SK-N-SH (cell line): ENCODE results near the gene COLEC11. TPM values are rescaled to one million over a fixed set of nuclear protein-coding genes. Genes with fewer than 3 reads are reported as not detected.

Experiments
- CTCF ChIA-PET: fragments of 300-600, 350-600 bp; formaldehyde crosslinking; extraction: SDS; loops from one replicate; lab custom pipeline; 2021; lab: Yijun Ruan, JAX
- POLR2A ChIA-PET: fragments of 350-600 bp; sonication (Branson Sonifier 250); formaldehyde crosslinking; extraction: SDS; loops from one replicate; lab custom pipeline; 2020; ENCODE audit warnings: antibody characterized with exemption, inconsistent platforms; lab: Yijun Ruan, JAX
- DNase-seq: peaks from one replicate; pipeline ENCODE4 v3.0.0; 2012
- H2AFZ ChIP-seq: fragments of 200-600 bp; sonication (generic); 2 replicates; pipeline ENCODE4 v1.8.1; 2016; ENCODE audit warnings: antibody characterized with exemption, mild to moderate bottlenecking, low read depth
- H3F3A ChIP-seq: fragments of 200-600 bp; sonication (generic); replicated peaks from 2 replicates; pipeline ENCODE3; 2016; ENCODE audit warnings: antibody characterized with exemption, mild to moderate bottlenecking; ENCODE audit not compliant: insufficient read depth
- H3K27ac ChIP-seq, 2 experiments: fragments of 200-500 bp in 1 of 2; fragments of 200-600 bp in 1 of 2; sonication (Bioruptor generic) in 1 of 2; sonication (generic), shearing (Covaris generic) in 1 of 2; 2 replicates each; pipeline versions ENCODE4 v1.5.1 to v1.6.1; 2014 to 2016; ENCODE audit warnings: low read depth in 2 of 2, inconsistent platforms in 1 of 2, low read length in 1 of 2, mild to moderate bottlenecking in 1 of 2, mixed read lengths in 1 of 2
- H3K27me3 ChIP-seq: fragments of 200-600 bp; sonication (generic), shearing (Covaris generic); 2 replicates; pipeline ENCODE4 v1.6.1; 2016; ENCODE audit warnings: mixed run types; ENCODE audit not compliant: insufficient read depth
- H3K36me3 ChIP-seq, 2 experiments: fragments of 200-500 bp in 1 of 2; fragments of 200-600 bp in 1 of 2; sonication (Bioruptor generic) in 1 of 2; sonication (generic) in 1 of 2; replicated peaks in 1 of 2; 2 replicates each; pipeline versions ENCODE3 to v1.5.1; 2014 to 2016; ENCODE audit warnings: low read length in 1 of 2, mild to moderate bottlenecking in 1 of 2; ENCODE audit not compliant: insufficient read depth in 2 of 2, control insufficient read depth in 1 of 2
- H3K4me1 ChIP-seq, 2 experiments: fragments of 200-500 bp in 1 of 2; fragments of 200-600 bp in 1 of 2; sonication (Bioruptor generic) in 1 of 2; sonication (generic), shearing (Covaris generic) in 1 of 2; 2 replicates each; pipeline versions ENCODE4 v1.5.1 to v1.6.1; 2014 to 2016; ENCODE audit warnings: low read depth in 1 of 2, low read length in 1 of 2, mixed run types in 1 of 2; ENCODE audit not compliant: insufficient read depth in 2 of 2, control insufficient read depth in 1 of 2
- H3K4me2 ChIP-seq: fragments of 200-600 bp; sonication (generic), shearing (Covaris generic); 2 replicates; pipeline ENCODE4 v1.6.1; 2017; ENCODE audit warnings: mixed run types
- H3K4me3 ChIP-seq, 2 experiments: fragments of 200-500 bp in 1 of 2; fragments of 200-600 bp in 1 of 2; sonication (Bioruptor generic) in 1 of 2; sonication (generic), shearing (Covaris generic) in 1 of 2; 2 replicates each; pipeline versions ENCODE4 v1.5.1 to v1.8.1; 2014 to 2016; ENCODE audit warnings: low read depth in 2 of 2, inconsistent platforms in 1 of 2, low read length in 1 of 2, mild to moderate bottlenecking in 1 of 2, mixed read lengths in 1 of 2, moderate library complexity in 1 of 2
- H3K79me2 ChIP-seq: fragments of 200-600 bp; sonication (generic); 2 replicates; pipeline ENCODE4 v1.8.1; 2017; ENCODE audit warnings: mild to moderate bottlenecking; ENCODE audit not compliant: insufficient read depth
- H3K9ac ChIP-seq: fragments of 200-600 bp; sonication (generic); 2 replicates; pipeline ENCODE4 v1.6.1; 2017; ENCODE audit warnings: mixed run types
- H3K9me2 ChIP-seq: fragments of 200-600 bp; sonication (generic); 2 replicates; pipeline ENCODE4 v1.6.1; 2017; ENCODE audit warnings: mixed run types
- H3K9me3 ChIP-seq: fragments of 200-600 bp; sonication (generic); 2 replicates; pipeline ENCODE4 v1.6.1; 2017; ENCODE audit warnings: mixed run types, mild to moderate bottlenecking, moderate library complexity
- H4K20me1 ChIP-seq: fragments of 200-600 bp; sonication (generic); 2 replicates; pipeline ENCODE4 v1.6.1; 2017; ENCODE audit warnings: mild to moderate bottlenecking, mixed run types; ENCODE audit not compliant: insufficient read depth
- ELF1 ChIP-seq: IDR thresholded peaks from 2 replicates; pipeline ENCODE4 v1.4.0; 2012
- FOSL2 ChIP-seq: IDR thresholded peaks from 2 replicates; pipeline ENCODE4 v1.4.0; 2012; ENCODE audit warnings: low read depth, mild to moderate bottlenecking, moderate library complexity, borderline replicate concordance
- FOXJ3 ChIP-seq: sonication (generic); formaldehyde crosslinking; IDR thresholded peaks from 2 replicates; pipeline ENCODE4 v1.5.1; 2020; ENCODE audit warnings: mild to moderate bottlenecking, missing genetic modification reagents
- GATA2 ChIP-seq: sonication (generic); formaldehyde crosslinking; IDR thresholded peaks from 2 replicates; pipeline ENCODE4 v1.5.0; 2020; ENCODE audit warnings: mild to moderate bottlenecking, missing genetic modification reagents
- JUND ChIP-seq: IDR thresholded peaks from 2 replicates; pipeline ENCODE4 v1.4.0; 2012
- NRF1 ChIP-seq: IDR thresholded peaks from 2 replicates; pipeline ENCODE4 v1.6.1; 2012; ENCODE audit warnings: low read depth, mild to moderate bottlenecking, low read length
- RAD21 ChIP-seq: IDR thresholded peaks from 2 replicates; pipeline ENCODE4 v1.6.1; 2012; ENCODE audit warnings: mild to moderate bottlenecking, low read length
- RFX5 ChIP-seq: IDR thresholded peaks from 2 replicates; pipeline ENCODE4 v1.6.1; 2012; ENCODE audit warnings: mild to moderate bottlenecking, improper control_type of control experiment, low read length
- RXRA ChIP-seq: IDR thresholded peaks from 2 replicates; pipeline ENCODE4 v1.4.0; 2012; ENCODE audit warnings: low read depth, mild to moderate bottlenecking, borderline replicate concordance
- TAF1 ChIP-seq: IDR thresholded peaks from 2 replicates; pipeline ENCODE4 v1.6.1; 2012; ENCODE audit warnings: low read depth, mild to moderate bottlenecking, low read length, moderate library complexity, borderline replicate concordance
- TCF12 ChIP-seq: IDR thresholded peaks from 2 replicates; pipeline ENCODE4 v1.4.0; 2012
- WGBS: methylation state at CpG from one replicate; pipeline ENCODE4 v1.1.6; 2017; ENCODE audit warnings: low lambda C conversion rate; 5-methylcytosine and 5-hydroxymethylcytosine counted together
- polyA plus RNA-seq, 3 experiments: library from polyadenylated mRNA; depleted of rRNA; stranded (reverse); fragments of >200 nt; gene quantifications; 2 replicates each; pipeline ENCODE4 v1.2.3, GENCODE V29; 2012
- TF ChIP-seq, protein P1 (sequence below): IDR thresholded peaks from 2 replicates; pipeline ENCODE4; 2012
- TF ChIP-seq, protein P2 (sequence below): IDR thresholded peaks from 2 replicates; pipeline ENCODE4 v1.6.1; 2012; ENCODE audit warnings: mild to moderate bottlenecking, low read depth, low read length, moderate library complexity
- TF ChIP-seq, protein P3 (sequence below): fragments of 200-600 bp; sonication (generic); IDR thresholded peaks from 2 replicates; pipeline ENCODE4 v1.6.1; 2017; ENCODE audit warnings: antibody characterized with exemption, mild to moderate bottlenecking, moderate library complexity
- TF ChIP-seq, protein P4 (sequence below): IDR thresholded peaks from 2 replicates; pipeline ENCODE4 v1.4.0; 2012; ENCODE audit warnings: low read depth

The COLEC11 gene
- polyA plus RNA-seq, 1 of the 3 experiments (the other 2 are of a cell fraction): 8.7 TPM

DNA sequence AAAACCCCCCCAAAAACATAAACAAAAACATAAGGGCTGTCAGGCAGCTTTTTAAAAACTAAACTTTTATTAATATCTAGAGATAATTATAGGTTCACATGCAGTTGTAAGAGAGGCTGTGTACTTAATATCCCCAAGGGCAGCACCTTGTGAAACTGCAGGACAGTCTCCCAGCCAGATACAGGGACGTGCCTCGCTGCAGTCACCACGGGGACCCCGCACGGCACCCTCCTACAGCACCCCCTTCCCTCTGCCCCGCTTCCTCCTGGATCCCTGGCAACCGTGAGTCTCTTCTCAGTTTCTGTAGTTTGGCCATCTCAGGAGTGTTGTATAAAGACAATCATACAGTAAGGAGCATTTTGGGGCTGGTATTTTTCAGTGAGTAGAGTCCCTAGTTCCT is 6.8 kb upstream of the COLEC11 start:
- CTCF ChIA-PET: interaction anchor here (1.1 to 1.6 kb wide), 2 partner anchors 12 to 13 kb away, joined by 4 to 5 read pairs; no protein-coding TSS in a partner anchor
- no peak overlapping the region for H3K27ac ChIP-seq
- H3K4me2 ChIP-seq: no peak overlapping the region

DNA sequence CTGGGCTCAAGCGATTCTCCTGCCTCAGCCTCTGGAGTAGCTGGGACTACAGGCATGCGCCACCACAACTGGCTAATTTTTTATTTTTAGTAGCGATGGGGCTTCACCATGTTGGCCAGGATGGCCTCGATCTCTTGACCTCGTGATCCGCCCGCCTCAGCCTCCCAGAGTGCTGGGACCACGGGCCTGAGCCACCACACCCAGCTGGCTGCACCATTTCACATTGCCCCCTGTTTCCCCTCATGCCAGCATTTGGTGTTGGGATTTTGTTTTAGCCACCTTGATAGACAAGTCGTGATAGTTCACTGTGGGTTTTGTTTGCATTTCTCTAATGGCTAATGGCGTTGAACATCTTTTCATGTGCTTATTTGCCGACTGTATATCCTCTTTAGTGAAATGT is 5.8 kb upstream of the COLEC11 start:
- Histone ChIP-seq H3K36me3 (peaks cover 8 to 16% of the 10 kb centered on the region in 2 experiments), H3K4me1 (peaks cover 13 to 32% of the 10 kb centered on the region in 2 experiments), H4K20me1 (no peaks in the 10 kb centered on the region), H3K27me3 (no peaks in the 10 kb centered on the region), H3K27ac (no peak overlapping the region), H3K79me2 (peaks cover 15% of the 10 kb centered on the region; the same call in 1 of the 2 replicates), H3K4me3 (no peak overlapping the region), H3K9ac (no peak overlapping the region), H3K9me3 (no peaks in the 10 kb centered on the region), H3K9me2 (no peaks in the 10 kb centered on the region), H2AFZ (no peak overlapping the region)
- TF ChIP-seq NRF1 (no peak), GATA2 (CRISPR knock-in tag) (no peak), RFX5 (no peak), FOSL2 (no peak), JUND (no peak), TAF1 (no peak), FOXJ3 (CRISPR knock-in tag) (no peak)
- TF ChIP-seq, protein P1, sequence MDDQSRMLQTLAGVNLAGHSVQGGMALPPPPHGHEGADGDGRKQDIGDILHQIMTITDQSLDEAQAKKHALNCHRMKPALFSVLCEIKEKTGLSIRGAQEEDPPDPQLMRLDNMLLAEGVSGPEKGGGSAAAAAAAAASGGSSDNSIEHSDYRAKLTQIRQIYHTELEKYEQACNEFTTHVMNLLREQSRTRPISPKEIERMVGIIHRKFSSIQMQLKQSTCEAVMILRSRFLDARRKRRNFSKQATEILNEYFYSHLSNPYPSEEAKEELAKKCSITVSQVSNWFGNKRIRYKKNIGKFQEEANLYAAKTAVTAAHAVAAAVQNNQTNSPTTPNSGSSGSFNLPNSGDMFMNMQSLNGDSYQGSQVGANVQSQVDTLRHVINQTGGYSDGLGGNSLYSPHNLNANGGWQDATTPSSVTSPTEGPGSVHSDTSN: no peak
- TF ChIP-seq, protein P2, sequence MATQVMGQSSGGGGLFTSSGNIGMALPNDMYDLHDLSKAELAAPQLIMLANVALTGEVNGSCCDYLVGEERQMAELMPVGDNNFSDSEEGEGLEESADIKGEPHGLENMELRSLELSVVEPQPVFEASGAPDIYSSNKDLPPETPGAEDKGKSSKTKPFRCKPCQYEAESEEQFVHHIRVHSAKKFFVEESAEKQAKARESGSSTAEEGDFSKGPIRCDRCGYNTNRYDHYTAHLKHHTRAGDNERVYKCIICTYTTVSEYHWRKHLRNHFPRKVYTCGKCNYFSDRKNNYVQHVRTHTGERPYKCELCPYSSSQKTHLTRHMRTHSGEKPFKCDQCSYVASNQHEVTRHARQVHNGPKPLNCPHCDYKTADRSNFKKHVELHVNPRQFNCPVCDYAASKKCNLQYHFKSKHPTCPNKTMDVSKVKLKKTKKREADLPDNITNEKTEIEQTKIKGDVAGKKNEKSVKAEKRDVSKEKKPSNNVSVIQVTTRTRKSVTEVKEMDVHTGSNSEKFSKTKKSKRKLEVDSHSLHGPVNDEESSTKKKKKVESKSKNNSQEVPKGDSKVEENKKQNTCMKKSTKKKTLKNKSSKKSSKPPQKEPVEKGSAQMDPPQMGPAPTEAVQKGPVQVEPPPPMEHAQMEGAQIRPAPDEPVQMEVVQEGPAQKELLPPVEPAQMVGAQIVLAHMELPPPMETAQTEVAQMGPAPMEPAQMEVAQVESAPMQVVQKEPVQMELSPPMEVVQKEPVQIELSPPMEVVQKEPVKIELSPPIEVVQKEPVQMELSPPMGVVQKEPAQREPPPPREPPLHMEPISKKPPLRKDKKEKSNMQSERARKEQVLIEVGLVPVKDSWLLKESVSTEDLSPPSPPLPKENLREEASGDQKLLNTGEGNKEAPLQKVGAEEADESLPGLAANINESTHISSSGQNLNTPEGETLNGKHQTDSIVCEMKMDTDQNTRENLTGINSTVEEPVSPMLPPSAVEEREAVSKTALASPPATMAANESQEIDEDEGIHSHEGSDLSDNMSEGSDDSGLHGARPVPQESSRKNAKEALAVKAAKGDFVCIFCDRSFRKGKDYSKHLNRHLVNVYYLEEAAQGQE: no peak
- TF ChIP-seq, protein P3, sequence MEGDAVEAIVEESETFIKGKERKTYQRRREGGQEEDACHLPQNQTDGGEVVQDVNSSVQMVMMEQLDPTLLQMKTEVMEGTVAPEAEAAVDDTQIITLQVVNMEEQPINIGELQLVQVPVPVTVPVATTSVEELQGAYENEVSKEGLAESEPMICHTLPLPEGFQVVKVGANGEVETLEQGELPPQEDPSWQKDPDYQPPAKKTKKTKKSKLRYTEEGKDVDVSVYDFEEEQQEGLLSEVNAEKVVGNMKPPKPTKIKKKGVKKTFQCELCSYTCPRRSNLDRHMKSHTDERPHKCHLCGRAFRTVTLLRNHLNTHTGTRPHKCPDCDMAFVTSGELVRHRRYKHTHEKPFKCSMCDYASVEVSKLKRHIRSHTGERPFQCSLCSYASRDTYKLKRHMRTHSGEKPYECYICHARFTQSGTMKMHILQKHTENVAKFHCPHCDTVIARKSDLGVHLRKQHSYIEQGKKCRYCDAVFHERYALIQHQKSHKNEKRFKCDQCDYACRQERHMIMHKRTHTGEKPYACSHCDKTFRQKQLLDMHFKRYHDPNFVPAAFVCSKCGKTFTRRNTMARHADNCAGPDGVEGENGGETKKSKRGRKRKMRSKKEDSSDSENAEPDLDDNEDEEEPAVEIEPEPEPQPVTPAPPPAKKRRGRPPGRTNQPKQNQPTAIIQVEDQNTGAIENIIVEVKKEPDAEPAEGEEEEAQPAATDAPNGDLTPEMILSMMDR: no peak
- TF ChIP-seq, protein P4, sequence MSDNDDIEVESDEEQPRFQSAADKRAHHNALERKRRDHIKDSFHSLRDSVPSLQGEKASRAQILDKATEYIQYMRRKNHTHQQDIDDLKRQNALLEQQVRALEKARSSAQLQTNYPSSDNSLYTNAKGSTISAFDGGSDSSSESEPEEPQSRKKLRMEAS: no peak
- TF ChIP-seq, all 33 proteins: peak for 0
- H3K4me2 ChIP-seq: no peak overlapping the region
- ChIA-PET CTCF (no interaction called here), POLR2A (interaction anchor here (0.8 kb wide), 1 partner anchor 15 kb away, joined by 3 read pairs; no protein-coding TSS in a partner anchor)
- DNase-seq: no peak
- 93% methylated on average over 11 of the region's 11 CpGs for WGBS
- peaks cover 22% of the 10 kb centered on the region for H3F3A ChIP-seq

More for the DNA sequence above, 6.8 kb upstream of the COLEC11 start:
- no peak overlapping the region for H2AFZ ChIP-seq
- H3K79me2 ChIP-seq: peaks cover 19% of the 10 kb centered on the region
- DNase-seq: no peak
- peaks cover 18 to 26% of the 10 kb centered on the region in 2 experiments for H3K36me3 ChIP-seq
- H4K20me1 ChIP-seq: 0 out of 2 replicates have a peak, but pooled peaks cover 3% of the 10 kb centered on the region
- peaks cover 30% of the 10 kb centered on the region for H3F3A ChIP-seq
- TF ChIP-seq ELF1: no peak
- no peak for TF ChIP-seq JUND
- TF ChIP-seq, protein P1: no peak
- TF ChIP-seq FOSL2: no peak
- TF ChIP-seq RAD21: no peak
- no peak for TF ChIP-seq RXRA
- no peak for TF ChIP-seq TCF12
- TF ChIP-seq, all 33 proteins: peak for 0
- Histone ChIP-seq H3K4me3 (no peak overlapping the region), H3K27me3 (no peaks in the 10 kb centered on the region), H3K4me1 (peaks cover 13 to 36% of the 10 kb centered on the region in 2 experiments), H3K9me2 (no peaks in the 10 kb centered on the region), H3K9ac (no peak overlapping the region), H3K9me3 (no peaks in the 10 kb centered on the region)
- 92% methylated on average over 7 of the region's 7 CpGs for WGBS
- POLR2A ChIA-PET: interaction anchor here (0.6 to 0.7 kb wide), 2 partner anchors 18 to 1267 kb away, joined by 3 read pairs; no protein-coding TSS in a partner anchor
